Measurements from ENCODE around the gene ZBTB25. TPM values are rescaled to one million over a fixed set of nuclear protein-coding genes. Genes with fewer than 3 reads are reported as not detected.

ZBTB25 gene
- polyA plus RNA-seq, 1 of the 3 experiments (the other 2 are of a cell fraction): 4.5 TPM

- TF ChIP-seq ELF1 (IDR thresholded peaks at IDR 0.05): no peak
- TF ChIP-seq TEAD4 (IDR thresholded peaks at IDR 0.05; ENCODE audit: borderline replicate concordance, insufficient read depth): no peak
- no peak for TF ChIP-seq IRF3 (IDR thresholded peaks at IDR 0.05; ENCODE audit: low read depth, low read length)
- no peak for TF ChIP-seq MXI1 (IDR thresholded peaks at IDR 0.05; ENCODE audit: low read depth, low read length)
- TF ChIP-seq, protein P1, sequence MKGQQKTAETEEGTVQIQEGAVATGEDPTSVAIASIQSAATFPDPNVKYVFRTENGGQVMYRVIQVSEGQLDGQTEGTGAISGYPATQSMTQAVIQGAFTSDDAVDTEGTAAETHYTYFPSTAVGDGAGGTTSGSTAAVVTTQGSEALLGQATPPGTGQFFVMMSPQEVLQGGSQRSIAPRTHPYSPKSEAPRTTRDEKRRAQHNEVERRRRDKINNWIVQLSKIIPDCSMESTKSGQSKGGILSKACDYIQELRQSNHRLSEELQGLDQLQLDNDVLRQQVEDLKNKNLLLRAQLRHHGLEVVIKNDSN (IDR thresholded peaks at IDR 0.05; ENCODE audit: borderline replicate concordance, low read depth): no peak
- no peak for TF ChIP-seq SIN3A (IDR thresholded peaks at IDR 0.05; ENCODE audit: borderline replicate concordance, low read depth, low read length)
These were observed 10.2 kb downstream of the ZBTB25 start (continued) for GRCh38 chr14:64493455-64493854.

DNA sequence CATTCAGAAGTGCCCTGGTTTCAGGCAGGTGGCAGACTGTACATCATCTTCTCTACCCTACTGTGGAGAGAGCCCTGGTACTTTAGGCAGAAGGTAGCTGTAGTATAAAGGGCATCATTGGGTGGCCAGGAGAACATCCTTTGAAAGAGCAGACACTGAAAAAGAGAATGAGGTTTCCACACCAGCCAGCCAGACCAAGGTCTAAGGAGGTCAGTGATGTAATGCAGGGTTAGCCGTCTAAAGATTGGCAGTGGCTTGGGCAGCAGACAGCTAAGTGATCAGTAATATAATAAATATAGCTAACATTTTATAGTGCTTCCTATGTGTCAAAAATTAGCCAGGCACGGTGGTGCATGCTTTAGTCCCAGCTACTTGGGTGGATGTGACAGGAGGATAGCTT is 12.0 kb downstream of the ZBTB25 start:
- 95% methylated on average over 2 of the region's 2 CpGs for WGBS (ENCODE audit: low lambda C conversion rate)
- Histone ChIP-seq H3K9me2 (no peaks in the 10 kb centered on the region), H3K27ac (ENCODE audit: low read depth in 2 of 2, low read length in 1 of 2) (no peak overlapping the region), H3F3A (replicated peaks; ENCODE audit: insufficient read depth) (no peaks in the 10 kb centered on the region), H3K9me3 (no peaks in the 10 kb centered on the region), H3K4me3 (ENCODE audit: low read depth in 2 of 2, low read length in 1 of 2) (no peak overlapping the region), H3K36me3 (replicated peaks in 1 of 2; ENCODE audit: control insufficient read depth in 1 of 2, insufficient read depth in 2 of 2, low read length in 1 of 2) (peaks cover 25 to 31% of the 10 kb centered on the region in 2 experiments), H3K4me2 (no peak overlapping the region), H3K4me1 (ENCODE audit: control insufficient read depth in 1 of 2, insufficient read depth in 2 of 2, low read depth in 1 of 2, low read length in 1 of 2) (no peaks in the 10 kb centered on the region; a peak in 1 of 4 replicates), H3K27me3 (ENCODE audit: insufficient read depth) (no peaks in the 10 kb centered on the region), H3K9ac (no peak overlapping the region), H4K20me1 (ENCODE audit: insufficient read depth) (no peaks in the 10 kb centered on the region), H2AFZ (ENCODE audit: low read depth) (no peak overlapping the region), H3K79me2 (ENCODE audit: insufficient read depth) (0 out of 2 replicates have a peak, but pooled peaks cover 4% of the 10 kb centered on the region)
- CTCF ChIA-PET: interaction anchor here (0.8 to 3.2 kb wide), 6 partner anchors 10 to 145 kb away, joined by 3 to 23 read pairs (median 4); no protein-coding TSS in a partner anchor
- POLR2A ChIA-PET: interaction anchor here (1.7 kb wide), 1 partner anchor 9 kb away, joined by 3 read pairs; no protein-coding TSS in a partner anchor
- no peak for TF ChIP-seq FOXJ3 (CRISPR knock-in tag; IDR thresholded peaks at IDR 0.05)
- TF ChIP-seq REST (IDR thresholded peaks at IDR 0.05; ENCODE audit: low read depth, low read length): no peak
- TF ChIP-seq RAD21 (IDR thresholded peaks at IDR 0.05; ENCODE audit: low read length): no peak
- TF ChIP-seq PBX3 (IDR thresholded peaks at IDR 0.05): no peak
- TF ChIP-seq, protein P2, sequence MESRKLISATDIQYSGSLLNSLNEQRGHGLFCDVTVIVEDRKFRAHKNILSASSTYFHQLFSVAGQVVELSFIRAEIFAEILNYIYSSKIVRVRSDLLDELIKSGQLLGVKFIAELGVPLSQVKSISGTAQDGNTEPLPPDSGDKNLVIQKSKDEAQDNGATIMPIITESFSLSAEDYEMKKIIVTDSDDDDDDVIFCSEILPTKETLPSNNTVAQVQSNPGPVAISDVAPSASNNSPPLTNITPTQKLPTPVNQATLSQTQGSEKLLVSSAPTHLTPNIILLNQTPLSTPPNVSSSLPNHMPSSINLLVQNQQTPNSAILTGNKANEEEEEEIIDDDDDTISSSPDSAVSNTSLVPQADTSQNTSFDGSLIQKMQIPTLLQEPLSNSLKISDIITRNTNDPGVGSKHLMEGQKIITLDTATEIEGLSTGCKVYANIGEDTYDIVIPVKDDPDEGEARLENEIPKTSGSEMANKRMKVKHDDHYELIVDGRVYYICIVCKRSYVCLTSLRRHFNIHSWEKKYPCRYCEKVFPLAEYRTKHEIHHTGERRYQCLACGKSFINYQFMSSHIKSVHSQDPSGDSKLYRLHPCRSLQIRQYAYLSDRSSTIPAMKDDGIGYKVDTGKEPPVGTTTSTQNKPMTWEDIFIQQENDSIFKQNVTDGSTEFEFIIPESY (IDR thresholded peaks at IDR 0.05; ENCODE audit: borderline replicate concordance, low read depth): no peak
- no peak for TF ChIP-seq RFX5 (IDR thresholded peaks at IDR 0.05; ENCODE audit: low read length)
- TF ChIP-seq GABPA (IDR thresholded peaks at IDR 0.05; ENCODE audit: low read depth): no peak
- TF ChIP-seq EP300 (IDR thresholded peaks at IDR 0.05; ENCODE audit: borderline replicate concordance in 1 of 2, low read depth in 1 of 2, low read length in 1 of 2): no peak
- TF ChIP-seq RCOR1 (IDR thresholded peaks at IDR 0.05; ENCODE audit: low read length): no peak
- TF ChIP-seq ELF1 (IDR thresholded peaks at IDR 0.05): no peak
- TF ChIP-seq NRF1 (IDR thresholded peaks at IDR 0.05; ENCODE audit: low read depth, low read length): no peak
- no peak for DNase-seq

All from SK-N-SH (cell line).